ENCODE data around the gene FAM13A. TPM values are rescaled to one million over a fixed set of nuclear protein-coding genes. Genes with fewer than 3 reads are reported as not detected.
A peak's percentile ranks its signal among the peaks of the same experiment; 100 is the strongest.

The FAM13A gene
- total RNA-seq, 2 experiments from 2014 or later, result 5.0 to 5.1 TPM

- ChIA-PET CTCF (interaction anchor here (0.6 to 1.5 kb wide), 6 partner anchors 38 to 316 kb away, joined by 3 to 4 read pairs (median 3); no protein-coding TSS in a partner anchor), POLR2A (interaction anchor here (0.5 to 1.0 kb wide), 2 partner anchors 22 to 146 kb away, joined by 3 read pairs; no protein-coding TSS in a partner anchor)
- H3K36me3 Mint-ChIP-seq (ENCODE audit: low read depth), result no peaks in the 10 kb centered on the region
- no peak for DNase-seq
- no peak overlapping the region for H3K4me3 Mint-ChIP-seq
- no peak overlapping the region for H3K27ac Mint-ChIP-seq
- peak; percentile 88 for ATAC-seq
- H3K4me1 Mint-ChIP-seq, result peaks cover 18% of the 10 kb centered on the region
- intact Hi-C loops (cut with DNase I, micrococcal nuclease), result loop anchor here (1.0 to 5.0 kb wide), 5 partner anchors 11 to 270 kb away; partner anchors contain the start of genes HERC3 (in 1 of the 2) and PYURF (in 1 of the 2)
- H3K27me3 Mint-ChIP-seq, result no peaks in the 10 kb centered on the region
- no peaks in the 10 kb centered on the region for H3K9me3 Mint-ChIP-seq (ENCODE audit: low read depth)
Observed at GRCh38 chr4:88792268-88792781, 264.7 kb downstream of the FAM13A start.

GRCh38 chr4:88791274-88791673 lies 265.7 kb downstream of the FAM13A start:
- Mint-ChIP-seq H3K9me3 (ENCODE audit: low read depth) (no peaks in the 10 kb centered on the region), H3K27me3 (no peaks in the 10 kb centered on the region), H3K4me3 (no peak overlapping the region), H3K4me1 (peaks cover 18% of the 10 kb centered on the region), H3K27ac (no peak overlapping the region), H3K36me3 (ENCODE audit: low read depth) (no peaks in the 10 kb centered on the region)
- ATAC-seq (no peak), DNase-seq (no peak)
- ChIA-PET CTCF (interaction anchor here (0.6 to 1.3 kb wide), 4 partner anchors 60 to 311 kb away, joined by 3 to 4 read pairs (median 3); no protein-coding TSS in a partner anchor), POLR2A (no interaction called here)
- intact Hi-C loops (cut with DNase I, micrococcal nuclease), result loop anchor here in 1 of 2 experiments (5.0 kb wide), 2 partner anchors 119 to 269 kb away; partner anchors contain the start of gene PYURF

GRCh38 chr4:88788895-88789294 lies 268.1 kb downstream of the FAM13A start:
- Mint-ChIP-seq H3K4me3 (no peak overlapping the region), H3K27me3 (no peaks in the 10 kb centered on the region), H3K9me3 (ENCODE audit: low read depth) (no peaks in the 10 kb centered on the region), H3K4me1 (peaks cover 18% of the 10 kb centered on the region), H3K27ac (no peak overlapping the region), H3K36me3 (ENCODE audit: low read depth) (no peaks in the 10 kb centered on the region)
- ATAC-seq (no peak), DNase-seq (no peak)
- ChIA-PET CTCF (interaction anchor here (1.1 kb wide), 1 partner anchor 229 kb away, joined by 3 read pairs; no protein-coding TSS in a partner anchor), POLR2A (no interaction called here)
- intact Hi-C loops (cut with DNase I, micrococcal nuclease), result no loop called here

GRCh38 chr4:88788424-88788823 lies 268.6 kb downstream of the FAM13A start:
- no peak overlapping the region for H3K27ac Mint-ChIP-seq
- no peak for DNase-seq
- POLR2A ChIA-PET, result no interaction called here
- no peaks in the 10 kb centered on the region for H3K27me3 Mint-ChIP-seq
- ATAC-seq, result no peak
- no peak overlapping the region for H3K4me3 Mint-ChIP-seq
- peaks cover 14% of the 10 kb centered on the region for H3K4me1 Mint-ChIP-seq
- intact Hi-C loops (cut with DNase I, micrococcal nuclease), result no loop called here
- H3K9me3 Mint-ChIP-seq (ENCODE audit: low read depth), result no peaks in the 10 kb centered on the region
- no peaks in the 10 kb centered on the region for H3K36me3 Mint-ChIP-seq (ENCODE audit: low read depth)
- CTCF ChIA-PET, result no interaction called here

GRCh38 chr4:88786011-88786410 lies 271.0 kb downstream of the FAM13A start:
- intact Hi-C loops (cut with DNase I, micrococcal nuclease), result no loop called here
- no peak overlapping the region for H3K27ac Mint-ChIP-seq
- no peak overlapping the region for H3K4me3 Mint-ChIP-seq
- ChIA-PET POLR2A (no interaction called here), CTCF (interaction anchor here (0.6 kb wide), 1 partner anchor 285 kb away, joined by 3 read pairs; no protein-coding TSS in a partner anchor)
- H3K27me3 Mint-ChIP-seq, result no peaks in the 10 kb centered on the region
- no peak for ATAC-seq
- no peaks in the 10 kb centered on the region for H3K36me3 Mint-ChIP-seq (ENCODE audit: low read depth)
- no peaks in the 10 kb centered on the region for H3K4me1 Mint-ChIP-seq
- no peak for DNase-seq
- no peaks in the 10 kb centered on the region for H3K9me3 Mint-ChIP-seq (ENCODE audit: low read depth)

- no peaks in the 10 kb centered on the region for H3K27me3 Mint-ChIP-seq
- CTCF ChIA-PET, result no interaction called here
- H3K4me1 Mint-ChIP-seq, result no peaks in the 10 kb centered on the region
Observed at GRCh38 chr4:88780389-88780788, 276.6 kb downstream of the FAM13A start.

GRCh38 chr4:88779431-88779830 lies 277.6 kb downstream of the FAM13A start:
- intact Hi-C loops (cut with DNase I, micrococcal nuclease), result no loop called here
- H3K4me3 Mint-ChIP-seq, result no peak overlapping the region
- H3K36me3 Mint-ChIP-seq (ENCODE audit: low read depth), result peaks cover 6% of the 10 kb centered on the region
- ChIA-PET CTCF (interaction anchor here (0.7 kb wide), 1 partner anchor 171 kb away, joined by 3 read pairs; no protein-coding TSS in a partner anchor), POLR2A (no interaction called here)
- no peaks in the 10 kb centered on the region for H3K27me3 Mint-ChIP-seq
- no peak overlapping the region for H3K27ac Mint-ChIP-seq
- H3K9me3 Mint-ChIP-seq (ENCODE audit: low read depth), result no peaks in the 10 kb centered on the region
- ATAC-seq, result no peak
- DNase-seq, result no peak
- H3K4me1 Mint-ChIP-seq, result no peaks in the 10 kb centered on the region

More at GRCh38 chr4:88780389-88780788, 276.6 kb downstream of the FAM13A start:
- Mint-ChIP-seq H3K9me3 (ENCODE audit: low read depth) (no peaks in the 10 kb centered on the region), H3K4me3 (no peak overlapping the region), H3K27ac (no peak overlapping the region), H3K36me3 (ENCODE audit: low read depth) (no peaks in the 10 kb centered on the region)
- intact Hi-C loops (cut with DNase I, micrococcal nuclease), result no loop called here
- no peak for DNase-seq
- POLR2A ChIA-PET, result interaction anchor here (0.6 kb wide), 1 partner anchor 479 kb away, joined by 3 read pairs; no protein-coding TSS in a partner anchor
- ATAC-seq, result no peak

- CTCF ChIA-PET, result interaction anchor here (1.4 kb wide), 1 partner anchor 9 kb away, joined by 3 read pairs; no protein-coding TSS in a partner anchor
- POLR2A ChIA-PET, result no interaction called here
- Mint-ChIP-seq H3K4me3 (no peak overlapping the region), H3K9me3 (ENCODE audit: low read depth) (no peaks in the 10 kb centered on the region), H3K36me3 (ENCODE audit: low read depth) (peaks cover 6% of the 10 kb centered on the region), H3K27me3 (no peaks in the 10 kb centered on the region), H3K27ac (no peak overlapping the region), H3K4me1 (no peaks in the 10 kb centered on the region)
- DNase-seq (no peak), ATAC-seq (no peak)
- intact Hi-C loops (cut with DNase I, micrococcal nuclease), result no loop called here
Observed at GRCh38 chr4:88775529-88775928, 281.5 kb downstream of the FAM13A start.

GRCh38 chr4:88775026-88775425 lies 282.0 kb downstream of the FAM13A start:
- DNase-seq (no peak), ATAC-seq (no peak)
- ChIA-PET POLR2A (no interaction called here), CTCF (interaction anchor here (0.7 to 1.4 kb wide), 2 partner anchors 8 to 10 kb away, joined by 3 read pairs; no protein-coding TSS in a partner anchor)
- H3K4me1 Mint-ChIP-seq, result no peaks in the 10 kb centered on the region
- peaks cover 6% of the 10 kb centered on the region for H3K36me3 Mint-ChIP-seq (ENCODE audit: low read depth)
- no peaks in the 10 kb centered on the region for H3K9me3 Mint-ChIP-seq (ENCODE audit: low read depth)
- no peaks in the 10 kb centered on the region for H3K27me3 Mint-ChIP-seq
- no peak overlapping the region for H3K27ac Mint-ChIP-seq
- intact Hi-C loops (cut with DNase I, micrococcal nuclease), result no loop called here
- no peak overlapping the region for H3K4me3 Mint-ChIP-seq

GRCh38 chr4:88771883-88772450 lies 285.0 kb downstream of the FAM13A start:
- ChIA-PET POLR2A (no interaction called here), CTCF (no interaction called here)
- Mint-ChIP-seq H3K27me3 (no peaks in the 10 kb centered on the region), H3K4me1 (no peaks in the 10 kb centered on the region), H3K27ac (no peak overlapping the region), H3K36me3 (ENCODE audit: low read depth) (peaks cover 6% of the 10 kb centered on the region), H3K4me3 (no peak overlapping the region), H3K9me3 (ENCODE audit: low read depth) (no peaks in the 10 kb centered on the region)
- no peak for DNase-seq
- ATAC-seq, result no peak
- intact Hi-C loops (cut with DNase I, micrococcal nuclease), result no loop called here

GRCh38 chr4:88765729-88766128 lies 291.3 kb downstream of the FAM13A start:
- ATAC-seq (no peak), DNase-seq (no peak)
- H3K4me1 Mint-ChIP-seq, result no peaks in the 10 kb centered on the region
- intact Hi-C loops (cut with DNase I, micrococcal nuclease), result no loop called here
- POLR2A ChIA-PET, result no interaction called here
- H3K9me3 Mint-ChIP-seq (ENCODE audit: low read depth), result no peaks in the 10 kb centered on the region
- CTCF ChIA-PET, result interaction anchor here (0.6 to 1.2 kb wide), 3 partner anchors 226 to 343 kb away, joined by 3 to 4 read pairs (median 3); no protein-coding TSS in a partner anchor
- no peak overlapping the region for H3K4me3 Mint-ChIP-seq
- H3K27me3 Mint-ChIP-seq, result no peaks in the 10 kb centered on the region
- H3K36me3 Mint-ChIP-seq (ENCODE audit: low read depth), result no peaks in the 10 kb centered on the region
- H3K27ac Mint-ChIP-seq, result no peak overlapping the region

GRCh38 chr4:88763075-88763474 lies 293.9 kb downstream of the FAM13A start:
- Mint-ChIP-seq H3K4me1 (no peaks in the 10 kb centered on the region), H3K27me3 (no peaks in the 10 kb centered on the region), H3K36me3 (ENCODE audit: low read depth) (no peaks in the 10 kb centered on the region), H3K9me3 (ENCODE audit: low read depth) (no peaks in the 10 kb centered on the region), H3K4me3 (no peak overlapping the region), H3K27ac (no peak overlapping the region)
- DNase-seq, result no peak
- intact Hi-C loops (cut with DNase I, micrococcal nuclease), result no loop called here
- CTCF ChIA-PET, result interaction anchor here (1.3 kb wide), 1 partner anchor 23 kb away, joined by 3 read pairs; no protein-coding TSS in a partner anchor
- no peak for ATAC-seq
- POLR2A ChIA-PET, result no interaction called here

Data from activated CD4-positive, alpha-beta T cell treated with anti-CD3 and anti-CD28 coated beads for 36 hours (primary cell).